Hepatocyte (in vitro differentiated cells): Measurements from ENCODE around the gene KRTAP5-2. TPM values are rescaled to one million over a fixed set of nuclear protein-coding genes. Genes with fewer than 3 reads are reported as not detected.

Experiments used
- DNase-seq: peaks from one replicate; pipeline ENCODE4 v3.0.0-alpha.2; 2016; ENCODE audit warnings: low spot score
- H2AFZ ChIP-seq: fragments of 200-600 bp; sonication (generic); 2 replicates; pipeline ENCODE4 v1.6.0; 2016; ENCODE audit warnings: antibody characterized with exemption, mild to moderate bottlenecking
- H3K27ac ChIP-seq: fragments of 200-600 bp; sonication (generic); 2 replicates; pipeline ENCODE4 v1.5.1; 2016; ENCODE audit warnings: mild to moderate bottlenecking
- H3K27me3 ChIP-seq: fragments of 200-600 bp; sonication (generic); 2 replicates; pipeline ENCODE4 v1.6.1; 2016
- H3K36me3 ChIP-seq: fragments of 200-600 bp; sonication (generic); replicated peaks from 2 replicates; pipeline ENCODE4 v1.5.1; 2016; ENCODE audit warnings: low read depth; ENCODE audit not compliant: insufficient read depth
- H3K4me1 ChIP-seq: fragments of 200-600 bp; sonication (generic); 2 replicates; pipeline ENCODE4 v1.5.1; 2016; ENCODE audit warnings: mild to moderate bottlenecking, moderate library complexity; ENCODE audit not compliant: insufficient read depth
- H3K4me2 ChIP-seq: fragments of 200-600 bp; sonication (generic); 2 replicates; pipeline ENCODE4 v1.6.0; 2016
- H3K4me3 ChIP-seq: fragments of 200-600 bp; sonication (generic); 2 replicates; pipeline ENCODE4 v1.5.1; 2016; ENCODE audit warnings: mild to moderate bottlenecking
- H3K79me2 ChIP-seq: fragments of 200-600 bp; sonication (generic); 2 replicates; pipeline ENCODE4 v1.6.0; 2017; ENCODE audit warnings: mild to moderate bottlenecking
- H3K9me2 ChIP-seq: fragments of 200-600 bp; sonication (generic); replicated peaks from 2 replicates; pipeline ENCODE4 v1.6.0; 2017; ENCODE audit warnings: mild to moderate bottlenecking; ENCODE audit not compliant: insufficient read depth
- H3K9me3 ChIP-seq: fragments of 200-600 bp; sonication (generic); 2 replicates; pipeline ENCODE4 v1.5.1; 2016; ENCODE audit warnings: low read depth, mild to moderate bottlenecking
- H4K20me1 ChIP-seq: fragments of 200-600 bp; sonication (generic); 2 replicates; pipeline ENCODE4 v1.6.0; 2016; ENCODE audit warnings: mild to moderate bottlenecking; ENCODE audit not compliant: insufficient read depth, poor library complexity, severe bottlenecking
- EZH2 ChIP-seq: fragments of 200-600 bp; sonication (generic); IDR thresholded peaks from 2 replicates; pipeline ENCODE4 v1.6.1; 2016; ENCODE audit warnings: antibody characterized with exemption, mild to moderate bottlenecking, borderline replicate concordance
- EZH2phosphoT487 ChIP-seq: fragments of 200-600 bp; sonication (generic); IDR thresholded peaks from one replicate; pipeline ENCODE4 v1.6.1; 2018; ENCODE audit warnings: antibody characterized with exemption, mild to moderate bottlenecking, low read depth, moderate library complexity; ENCODE audit not compliant: unreplicated experiment, severe bottlenecking
- WGBS: methylation state at CpG from one replicate; pipeline ENCODE4 v1.1.6; 2016; ENCODE audit warnings: low lambda C conversion rate; ENCODE audit errors: missing lambda C conversion rate; 5-methylcytosine and 5-hydroxymethylcytosine counted together
- polyA plus RNA-seq: library from polyadenylated mRNA; unstranded; fragments of >200 nt; fragmentation: Nextera tagmentation; extraction: Ambion mirVana; gene quantifications from 2 replicates; pipeline ENCODE4 v1.2.1, GENCODE V29; 2016
- total RNA-seq: library from RNA; depleted of rRNA; stranded (reverse); fragments of >200 nt; gene quantifications from 2 replicates; pipeline ENCODE4 v1.2.3, GENCODE V29; 2014
- TF ChIP-seq, protein P1 (sequence below): fragments of 200-600 bp; sonication (generic); IDR thresholded peaks from 2 replicates; pipeline ENCODE4 v1.5.1; 2016; ENCODE audit warnings: antibody characterized with exemption, mild to moderate bottlenecking; ENCODE audit not compliant: poor library complexity

Gene KRTAP5-2
- total and polyA plus RNA-seq, 2 experiments from 2014 or later = not detected

DNA sequence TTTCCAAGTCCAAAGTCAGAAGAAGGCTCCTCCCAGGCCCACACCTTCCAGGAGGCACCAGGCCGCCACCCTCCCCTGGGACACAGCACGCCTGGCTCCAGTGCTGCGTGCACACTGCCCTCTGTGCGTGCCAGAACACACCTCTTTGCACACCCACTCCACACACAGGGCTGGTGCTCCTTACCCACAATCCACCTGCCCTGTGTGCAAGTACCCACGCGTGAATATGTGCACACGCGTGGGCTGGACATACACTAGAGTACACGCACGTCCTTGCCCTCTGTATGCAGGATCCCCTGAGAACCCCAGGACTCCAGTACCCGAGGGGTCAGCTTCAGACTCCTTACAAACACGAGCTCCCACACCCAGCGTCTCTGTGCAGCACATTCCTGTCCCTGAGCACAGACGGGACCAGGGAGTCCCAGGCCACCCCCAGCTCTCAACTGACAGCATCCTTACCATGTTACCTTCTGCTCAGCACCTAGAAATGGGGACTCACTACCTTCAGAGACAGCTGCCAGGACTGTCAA is 28.8 kb downstream of the KRTAP5-2 start:
- H3K9me3 ChIP-seq = no peaks in the 10 kb centered on the region
- H3K4me2 ChIP-seq = peak overlapping the region; percentile 92
- no peak for TF ChIP-seq EZH2
- no peaks in the 10 kb centered on the region for H3K36me3 ChIP-seq
- H3K4me3 ChIP-seq = no peak overlapping the region
- H3K27ac ChIP-seq = no peak overlapping the region
- H3K27me3 ChIP-seq = peaks cover 19% of the 10 kb centered on the region
- H4K20me1 ChIP-seq = peaks cover 46% of the 10 kb centered on the region
- peak; percentile 31 for DNase-seq
- H3K4me1 ChIP-seq = peaks cover 13% of the 10 kb centered on the region
- peaks cover 20% of the 10 kb centered on the region for H3K79me2 ChIP-seq
- no peaks in the 10 kb centered on the region for H3K9me2 ChIP-seq
- no peak overlapping the region for H2AFZ ChIP-seq
- WGBS = 81% methylated on average over 14 of the region's 14 CpGs

DNA sequence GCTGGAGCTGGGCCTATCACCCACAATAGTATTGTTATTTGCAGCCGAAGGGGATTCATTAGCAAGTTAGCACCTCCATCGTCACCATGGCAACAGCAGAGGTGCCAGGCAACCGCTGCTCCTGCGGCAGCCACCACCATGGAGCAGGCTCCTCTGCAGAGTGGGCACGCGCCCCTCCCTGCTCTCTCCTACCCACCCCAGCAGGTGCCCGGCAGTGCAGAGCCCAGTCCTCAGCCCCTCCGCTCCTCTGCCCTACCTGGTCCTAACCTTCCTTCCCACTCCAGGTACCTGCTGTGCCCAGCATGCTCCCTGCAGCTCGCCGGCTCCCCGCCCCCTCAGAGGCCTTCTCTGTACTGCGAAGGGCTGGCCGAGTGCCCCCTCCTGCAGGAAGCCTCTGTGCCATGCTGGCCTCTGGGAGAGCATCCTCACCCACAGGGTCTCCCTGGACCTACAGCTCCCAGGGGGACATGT is 29.6 kb downstream of the KRTAP5-2 start:
- TF ChIP-seq, protein P1, sequence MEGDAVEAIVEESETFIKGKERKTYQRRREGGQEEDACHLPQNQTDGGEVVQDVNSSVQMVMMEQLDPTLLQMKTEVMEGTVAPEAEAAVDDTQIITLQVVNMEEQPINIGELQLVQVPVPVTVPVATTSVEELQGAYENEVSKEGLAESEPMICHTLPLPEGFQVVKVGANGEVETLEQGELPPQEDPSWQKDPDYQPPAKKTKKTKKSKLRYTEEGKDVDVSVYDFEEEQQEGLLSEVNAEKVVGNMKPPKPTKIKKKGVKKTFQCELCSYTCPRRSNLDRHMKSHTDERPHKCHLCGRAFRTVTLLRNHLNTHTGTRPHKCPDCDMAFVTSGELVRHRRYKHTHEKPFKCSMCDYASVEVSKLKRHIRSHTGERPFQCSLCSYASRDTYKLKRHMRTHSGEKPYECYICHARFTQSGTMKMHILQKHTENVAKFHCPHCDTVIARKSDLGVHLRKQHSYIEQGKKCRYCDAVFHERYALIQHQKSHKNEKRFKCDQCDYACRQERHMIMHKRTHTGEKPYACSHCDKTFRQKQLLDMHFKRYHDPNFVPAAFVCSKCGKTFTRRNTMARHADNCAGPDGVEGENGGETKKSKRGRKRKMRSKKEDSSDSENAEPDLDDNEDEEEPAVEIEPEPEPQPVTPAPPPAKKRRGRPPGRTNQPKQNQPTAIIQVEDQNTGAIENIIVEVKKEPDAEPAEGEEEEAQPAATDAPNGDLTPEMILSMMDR = no peak
- TF ChIP-seq EZH2phosphoT487 = no peak
- TF ChIP-seq EZH2 = no peak
- Histone ChIP-seq H2AFZ (no peak overlapping the region), H4K20me1 (peaks cover 46% of the 10 kb centered on the region), H3K9me3 (no peaks in the 10 kb centered on the region), H3K4me2 (no peak overlapping the region), H3K4me3 (no peak overlapping the region), H3K79me2 (peaks cover 20% of the 10 kb centered on the region), H3K9me2 (no peaks in the 10 kb centered on the region), H3K36me3 (no peaks in the 10 kb centered on the region), H3K27ac (no peak overlapping the region), H3K27me3 (peaks cover 11% of the 10 kb centered on the region), H3K4me1 (peaks cover 13% of the 10 kb centered on the region)
- DNase-seq = no peak
- 62% methylated on average over 13 of the region's 13 CpGs for WGBS

DNA sequence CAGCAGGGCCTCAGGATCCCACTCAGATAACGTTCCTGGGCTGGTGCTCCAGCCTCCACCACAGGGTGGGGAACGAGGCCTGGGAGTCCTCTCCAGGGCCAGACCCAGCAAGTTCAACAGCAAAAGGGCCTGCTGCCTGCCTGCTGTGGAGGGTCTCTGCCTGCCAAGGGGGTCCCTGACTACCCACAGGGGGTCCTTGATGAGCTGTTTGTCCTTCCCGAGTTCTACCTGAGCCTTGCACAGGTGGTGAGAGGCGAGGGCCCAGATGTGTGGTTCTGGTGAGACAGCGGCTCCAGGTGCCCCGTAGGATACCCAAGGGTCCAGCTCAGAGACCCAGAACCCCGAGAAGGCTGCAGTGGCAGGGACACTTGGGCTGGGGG is 30.4 kb downstream of the KRTAP5-2 start:
- Histone ChIP-seq H3K4me1 (peaks cover 13% of the 10 kb centered on the region), H4K20me1 (peaks cover 46% of the 10 kb centered on the region), H3K79me2 (peaks cover 20% of the 10 kb centered on the region), H3K27ac (no peak overlapping the region), H3K36me3 (no peaks in the 10 kb centered on the region), H2AFZ (no peak overlapping the region), H3K4me3 (no peak overlapping the region), H3K4me2 (no peak overlapping the region), H3K9me2 (no peaks in the 10 kb centered on the region), H3K9me3 (no peaks in the 10 kb centered on the region), H3K27me3 (peaks cover 4% of the 10 kb centered on the region)
- no peak for DNase-seq
- WGBS = 73% methylated on average over 7 of the region's 7 CpGs
- TF ChIP-seq, protein P1 = no peak
- TF ChIP-seq EZH2phosphoT487 (no peak), EZH2 (no peak)

- DNase-seq = no peak
- Histone ChIP-seq H3K36me3 (no peaks in the 10 kb centered on the region), H4K20me1 (peaks cover 46% of the 10 kb centered on the region), H3K4me1 (peaks cover 13% of the 10 kb centered on the region), H3K27me3 (no peaks in the 10 kb centered on the region), H3K4me2 (no peak overlapping the region), H3K27ac (no peak overlapping the region), H3K9me2 (no peaks in the 10 kb centered on the region), H3K9me3 (no peaks in the 10 kb centered on the region), H3K79me2 (peaks cover 20% of the 10 kb centered on the region), H3K4me3 (no peak overlapping the region), H2AFZ (no peak overlapping the region)
- WGBS = 76% methylated on average over 13 of the region's 13 CpGs
- TF ChIP-seq EZH2 (no peak), EZH2phosphoT487 (no peak)
- TF ChIP-seq, protein P1 = no peak
These were observed 30.9 kb downstream of the KRTAP5-2 start for GRCh38 chr11:1567052-1567720.
